GM19452 (cell line): ENCODE results near the gene PAX2.

Experiments
- ATAC-seq: cut with Tn5 transposase; IDR thresholded peaks from one replicate; pipeline ENCODE4 v1.9.1; 2021; ENCODE audit not compliant: unreplicated experiment

Gene PAX2

GRCh38 chr10:100811752-100812750 lies 66.7 kb downstream of the PAX2 start:
- ATAC-seq = no peak

GRCh38 chr10:100812978-100813377 lies 67.6 kb downstream of the PAX2 start:
- no peak for ATAC-seq

- ATAC-seq = no peak
These were observed 69.5 kb downstream of the PAX2 start for GRCh38 chr10:100814751-100815474.

DNA sequence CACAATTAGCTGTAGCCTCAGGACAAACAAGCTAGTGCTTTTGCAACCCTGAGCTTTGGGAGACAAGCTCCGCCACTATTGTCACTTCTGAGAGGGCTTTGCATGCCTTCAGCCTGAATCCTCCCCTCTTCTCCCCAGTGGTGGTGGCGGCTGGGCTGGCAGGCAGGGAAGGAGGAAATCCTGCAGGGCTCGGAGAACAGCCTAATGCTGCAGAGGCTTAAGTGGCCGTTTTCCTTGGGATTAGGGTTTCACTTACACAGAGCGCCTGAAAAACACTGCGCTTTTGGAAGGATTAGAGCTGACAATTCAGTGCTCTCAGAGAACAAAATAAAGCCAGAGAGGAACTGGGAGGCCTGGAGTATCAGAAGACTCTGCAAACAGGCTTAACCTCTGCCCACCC lies 71.3 kb downstream of the PAX2 start:
- ATAC-seq = no peak

- no peak for ATAC-seq
These were observed 72.0 kb downstream of the PAX2 start for GRCh38 chr10:100817268-100817839.

GRCh38 chr10:100819424-100819823 lies 74.0 kb downstream of the PAX2 start:
- ATAC-seq = no peak

- no peak for ATAC-seq
These were observed 77.8 kb downstream of the PAX2 start for GRCh38 chr10:100823194-100823593.

GRCh38 chr10:100824886-100825285 lies 79.5 kb downstream of the PAX2 start:
- ATAC-seq = no peak

DNA sequence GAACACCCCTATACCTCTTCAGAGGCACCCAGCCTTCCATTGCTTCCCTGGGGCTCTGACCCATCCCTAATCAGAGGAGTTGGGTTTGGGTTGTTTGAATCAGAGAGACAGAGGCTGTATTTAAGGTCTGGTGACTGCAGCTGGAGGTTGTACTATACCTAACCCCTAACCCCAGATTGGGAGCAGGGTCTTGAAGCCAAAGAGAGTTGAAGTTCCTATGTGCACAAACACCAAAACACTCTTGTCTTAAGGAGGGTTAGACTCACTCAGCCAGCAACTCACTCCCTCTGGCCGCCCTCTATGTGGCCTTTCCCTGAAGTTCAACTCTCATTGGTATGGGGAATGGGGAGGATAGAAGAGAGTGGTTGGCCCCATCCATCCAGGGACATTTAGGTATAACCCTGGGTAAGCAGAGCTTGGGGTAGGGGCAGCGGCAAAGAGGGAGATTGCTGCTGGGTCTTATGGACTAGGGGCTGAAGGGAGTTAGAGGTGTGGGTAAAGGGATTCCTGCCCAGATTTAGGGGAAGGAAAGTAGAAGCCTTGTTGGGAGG lies 80.0 kb downstream of the PAX2 start:
- no peak for ATAC-seq

DNA sequence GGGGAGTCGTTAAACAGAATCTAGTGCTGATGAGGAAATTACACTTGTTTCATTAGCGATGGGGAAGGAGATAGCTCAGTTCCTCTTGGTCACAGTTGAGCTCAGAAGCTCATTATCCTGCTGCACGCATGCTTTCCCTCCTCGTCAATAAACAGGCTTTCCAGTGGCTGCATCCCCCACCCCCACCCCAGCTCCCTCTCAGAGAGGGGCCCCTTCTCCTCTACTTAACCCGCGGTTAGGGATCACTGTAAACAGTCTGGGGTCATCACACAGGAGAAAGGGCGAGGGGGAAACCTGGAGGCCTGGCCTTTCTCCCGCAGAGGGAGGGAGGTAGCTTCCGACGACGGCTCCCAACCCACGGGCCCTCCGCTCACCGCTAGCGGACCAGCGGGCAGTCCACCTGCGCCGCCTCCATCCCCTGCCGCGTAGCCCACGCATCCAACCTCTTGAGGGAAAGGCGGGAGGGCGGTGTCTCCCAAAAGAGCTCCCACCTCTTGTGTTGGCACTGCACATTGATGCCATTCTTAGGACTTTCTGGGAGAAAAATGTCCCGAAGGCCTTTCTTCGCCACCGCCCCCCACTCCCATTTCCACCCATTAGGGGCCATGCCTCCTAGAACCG lies 80.8 kb downstream of the PAX2 start:
- ATAC-seq = no peak

DNA sequence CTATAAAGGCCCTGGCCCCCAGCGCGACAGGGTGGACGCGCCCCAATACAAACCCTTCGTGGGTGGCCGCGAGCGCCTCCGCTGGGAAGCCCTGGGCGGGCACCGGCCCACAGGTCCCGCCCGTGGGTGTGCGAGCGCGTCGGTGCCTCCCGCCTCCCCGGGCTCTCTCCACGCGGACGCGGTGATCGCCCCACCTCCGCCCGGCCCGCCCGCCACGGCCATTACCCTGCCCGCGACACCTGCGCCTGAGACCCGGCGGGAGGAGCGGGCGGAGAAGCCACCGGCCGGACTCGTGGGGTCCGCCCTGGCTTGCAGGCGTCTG lies 81.2 kb downstream of the PAX2 start:
- ATAC-seq = no peak

DNA sequence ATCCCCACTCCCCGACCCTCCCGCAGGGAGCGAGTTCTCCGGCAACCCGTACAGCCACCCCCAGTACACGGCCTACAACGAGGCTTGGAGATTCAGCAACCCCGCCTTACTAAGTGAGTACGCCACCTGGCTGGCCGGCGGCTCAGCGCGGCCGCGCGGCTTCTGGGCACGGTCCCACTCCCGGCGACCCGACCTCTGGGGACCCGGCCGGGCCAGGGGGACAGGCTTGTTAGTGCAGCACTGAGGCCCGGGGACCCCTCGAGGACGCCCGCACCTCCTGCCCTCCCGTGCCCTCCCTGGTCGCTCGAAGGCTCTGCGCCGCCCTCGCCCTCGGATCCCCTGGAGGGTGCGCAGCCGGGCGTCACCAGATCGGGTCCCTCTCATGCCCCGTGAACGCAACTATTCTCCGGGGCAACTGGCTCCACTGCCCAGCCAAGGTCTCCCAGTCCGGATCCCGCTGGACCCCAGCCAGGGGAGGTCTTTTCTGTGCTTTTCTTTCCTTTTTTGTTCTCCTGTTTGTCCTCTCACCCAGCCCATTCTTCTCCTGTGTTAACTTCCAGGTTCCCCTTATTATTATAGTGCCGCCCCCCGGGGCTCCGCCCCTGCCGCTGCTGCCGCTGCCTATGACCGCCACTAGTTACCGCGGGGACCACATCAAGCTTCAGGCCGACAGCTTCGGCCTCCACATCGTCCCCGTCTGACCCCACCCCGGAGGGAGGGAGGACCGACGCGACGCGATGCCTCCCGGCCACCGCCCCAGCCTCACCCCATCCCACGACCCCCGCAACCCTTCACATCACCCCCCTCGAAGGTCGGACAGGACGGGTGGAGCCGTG lies 81.8 kb downstream of the PAX2 start:
- ATAC-seq = no peak

- no peak for ATAC-seq
These were observed 82.7 kb downstream of the PAX2 start for GRCh38 chr10:100827819-100828737.

DNA sequence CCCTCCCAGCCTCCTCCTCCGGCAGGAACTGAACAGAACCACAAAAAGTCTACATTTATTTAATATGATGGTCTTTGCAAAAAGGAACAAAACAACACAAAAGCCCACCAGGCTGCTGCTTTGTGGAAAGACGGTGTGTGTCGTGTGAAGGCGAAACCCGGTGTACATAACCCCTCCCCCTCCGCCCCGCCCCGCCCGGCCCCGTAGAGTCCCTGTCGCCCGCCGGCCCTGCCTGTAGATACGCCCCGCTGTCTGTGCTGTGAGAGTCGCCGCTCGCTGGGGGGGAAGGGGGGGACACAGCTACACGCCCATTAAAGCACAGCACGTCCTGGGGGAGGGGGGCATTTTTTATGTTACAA lies 83.3 kb downstream of the PAX2 start:
- no peak for ATAC-seq

DNA sequence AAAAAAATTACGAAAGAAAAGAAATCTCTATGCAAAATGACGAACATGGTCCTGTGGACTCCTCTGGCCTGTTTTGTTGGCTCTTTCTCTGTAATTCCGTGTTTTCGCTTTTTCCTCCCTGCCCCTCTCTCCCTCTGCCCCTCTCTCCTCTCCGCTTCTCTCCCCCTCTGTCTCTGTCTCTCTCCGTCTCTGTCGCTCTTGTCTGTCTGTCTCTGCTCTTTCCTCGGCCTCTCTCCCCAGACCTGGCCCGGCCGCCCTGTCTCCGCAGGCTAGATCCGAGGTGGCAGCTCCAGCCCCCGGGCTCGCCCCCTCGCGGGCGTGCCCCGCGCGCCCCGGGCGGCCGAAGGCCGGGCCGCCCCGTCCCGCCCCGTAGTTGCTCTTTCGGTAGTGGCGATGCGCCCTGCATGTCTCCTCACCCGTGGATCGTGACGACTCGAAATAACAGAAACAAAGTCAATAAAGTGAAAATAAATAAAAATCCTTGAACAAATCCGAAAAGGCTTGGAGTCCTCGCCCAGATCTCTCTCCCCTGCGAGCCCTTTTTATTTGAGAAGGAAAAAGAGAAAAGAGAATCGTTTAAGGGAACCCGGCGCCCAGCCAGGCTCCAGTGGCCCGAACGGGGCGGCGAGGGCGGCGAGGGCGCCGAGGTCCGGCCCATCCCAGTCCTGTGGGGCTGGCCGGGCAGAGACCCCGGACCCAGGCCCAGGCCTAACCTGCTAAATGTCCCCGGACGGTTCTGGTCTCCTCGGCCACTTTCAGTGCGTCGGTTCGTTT lies 83.9 kb downstream of the PAX2 start:
- no peak for ATAC-seq

GRCh38 chr10:100829933-100830727 lies 84.7 kb downstream of the PAX2 start:
- ATAC-seq = no peak

DNA sequence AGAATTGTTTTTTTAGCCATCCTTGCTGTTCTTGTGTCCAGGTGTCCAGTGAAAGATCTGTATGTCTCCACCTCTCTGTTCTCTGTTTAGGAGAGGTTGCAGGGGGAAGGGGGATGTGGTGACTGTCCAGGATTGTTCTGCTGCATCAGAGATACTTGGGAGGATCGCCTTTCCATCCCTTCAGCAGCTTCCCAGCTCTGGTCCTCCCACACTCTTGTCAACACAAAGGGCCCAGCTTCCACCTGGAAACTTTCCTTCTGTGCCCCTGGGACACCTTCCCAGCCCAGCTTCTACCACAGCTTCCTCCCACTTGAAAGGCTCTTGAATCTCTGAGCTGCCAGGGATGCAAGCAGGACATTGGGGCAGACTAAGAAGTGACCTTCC lies 85.3 kb downstream of the PAX2 start:
- no peak for ATAC-seq

- no peak for ATAC-seq
These were observed 86.4 kb downstream of the PAX2 start for GRCh38 chr10:100831742-100832141.
